GM23338 (cell line): ENCODE results near the gene VAPA. TPM values are rescaled to one million over a fixed set of nuclear protein-coding genes. Genes with fewer than 3 reads are reported as not detected.

Experiments
- ATAC-seq: fragments of 200-7000 bp; cut with Tn5 transposase; 3 replicates; pipeline ENCODE4 v1.9.1; 2020
- DNase-seq: peaks from one replicate; pipeline ENCODE4 v3.0.0-alpha.2; 2015; ENCODE audit warnings: low spot score
- H2AFZ ChIP-seq: fragments of 200-600 bp; sonication (generic); 2 replicates; pipeline ENCODE4 v1.8.0; 2016; ENCODE audit warnings: antibody characterized with exemption, mild to moderate bottlenecking, moderate library complexity
- H3F3A ChIP-seq: fragments of 200-600 bp; sonication (generic); replicated peaks from 2 replicates; pipeline ENCODE4 v1.8.0; 2017; ENCODE audit warnings: antibody characterized with exemption, mixed run types, low read depth
- H3K27ac ChIP-seq: fragments of 200-600 bp; sonication (generic); 2 replicates; pipeline ENCODE4 v1.6.1; 2016; ENCODE audit warnings: low read depth
- H3K27me3 ChIP-seq: fragments of 200-600 bp; sonication (generic); 2 replicates; pipeline ENCODE4 v1.8.0; 2016; ENCODE audit warnings: mild to moderate bottlenecking, mixed run types, moderate library complexity; ENCODE audit not compliant: insufficient read depth
- H3K36me3 ChIP-seq: fragments of 200-600 bp; sonication (generic); 2 replicates; pipeline ENCODE4 v1.8.0; 2016; ENCODE audit warnings: mild to moderate bottlenecking; ENCODE audit not compliant: insufficient read depth
- H3K4me1 ChIP-seq: fragments of 200-600 bp; sonication (generic); 2 replicates; pipeline ENCODE4 v1.8.0; 2016; ENCODE audit warnings: mild to moderate bottlenecking, moderate library complexity; ENCODE audit not compliant: insufficient read depth
- H3K4me2 ChIP-seq: fragments of 200-600 bp; sonication (generic); 2 replicates; pipeline ENCODE4 v1.7.1; 2017; ENCODE audit warnings: mixed run types
- H3K4me3 ChIP-seq: fragments of 200-600 bp; sonication (generic); 2 replicates; pipeline ENCODE4 v1.6.1; 2016; ENCODE audit warnings: mixed run types
- H3K79me2 ChIP-seq: fragments of 200-600 bp; sonication (generic); replicated peaks from 2 replicates; pipeline ENCODE4 v1.8.0; 2017; ENCODE audit warnings: mild to moderate bottlenecking; ENCODE audit not compliant: insufficient read depth
- H3K9me2 ChIP-seq: fragments of 200-600 bp; sonication (generic); 2 replicates; pipeline ENCODE4 v1.8.0; 2017; ENCODE audit not compliant: insufficient read depth
- H4K20me1 ChIP-seq: fragments of 200-600 bp; sonication (generic); replicated peaks from 2 replicates; pipeline ENCODE4 v1.8.0; 2017; ENCODE audit warnings: mild to moderate bottlenecking; ENCODE audit not compliant: insufficient read depth
- H3K27ac Mint-ChIP-seq: 2 replicates; pipeline ENCODE4 v1.8.0; 2020; ENCODE audit warnings: inconsistent platforms, mild to moderate bottlenecking, moderate library complexity, mixed read lengths
- H3K27me3 Mint-ChIP-seq: 3 replicates; pipeline ENCODE4 v1.8.0; 2022; ENCODE audit warnings: low read depth, mild to moderate bottlenecking, moderate library complexity, mixed read lengths, inconsistent platforms; ENCODE audit not compliant: insufficient read depth, poor library complexity
- H3K36me3 Mint-ChIP-seq: 3 replicates; pipeline ENCODE4 v1.8.0; 2021; ENCODE audit warnings: low read depth, mild to moderate bottlenecking, inconsistent platforms, moderate library complexity, mixed read lengths
- H3K4me1 Mint-ChIP-seq: 3 replicates; pipeline ENCODE4 v1.8.0; 2020; ENCODE audit warnings: mild to moderate bottlenecking, inconsistent platforms, mixed read lengths
- H3K4me3 Mint-ChIP-seq: 3 replicates; pipeline ENCODE4 v1.8.0; 2021; ENCODE audit warnings: moderate library complexity, mild to moderate bottlenecking, inconsistent platforms, mixed read lengths
- H3K9me3 Mint-ChIP-seq: 3 replicates; pipeline ENCODE4 v1.8.0; 2020; ENCODE audit warnings: moderate library complexity, mild to moderate bottlenecking, inconsistent platforms, mixed read lengths
- CREB1 ChIP-seq: fragments of 250-450 bp; sonication (Bioruptor Pico); IDR thresholded peaks from 2 replicates; pipeline ENCODE4 v1.5.0; 2020; ENCODE audit warnings: low read depth, mild to moderate bottlenecking, moderate library complexity
- CTCF ChIP-seq, 2 experiments: fragments of 200-600 bp in 1 of 2; sonication (generic) in 1 of 2; conservative IDR thresholded peaks; 2 replicates each; pipeline versions ENCODE4 v1.5.1 to v1.6.1; 2016 to 2017; ENCODE audit warnings: antibody characterized with exemption in 2 of 2, low read depth in 2 of 2, mild to moderate bottlenecking in 2 of 2, moderate library complexity in 1 of 2
- ETS1 ChIP-seq: IDR thresholded peaks from 2 replicates; pipeline ENCODE4 v1.6.1; 2016; ENCODE audit warnings: antibody characterized with exemption
- EZH2 ChIP-seq: fragments of 200-600 bp; sonication (generic); IDR thresholded peaks from one replicate; pipeline ENCODE4 v1.8.0; 2017; ENCODE audit warnings: antibody characterized with exemption, mild to moderate bottlenecking, low read depth; ENCODE audit not compliant: unreplicated experiment
- EZH2phosphoT487 ChIP-seq: fragments of 200-600 bp; sonication (generic); IDR thresholded peaks from one replicate; pipeline ENCODE4 v1.8.1; 2018; ENCODE audit warnings: antibody characterized with exemption; ENCODE audit not compliant: unreplicated experiment
- JUNB ChIP-seq: IDR thresholded peaks from one replicate; pipeline ENCODE4 v1.6.1; 2016; ENCODE audit warnings: antibody characterized with exemption; ENCODE audit not compliant: unreplicated experiment
- NANOG ChIP-seq: IDR thresholded peaks from 2 replicates; pipeline ENCODE4 v1.6.1; 2016; ENCODE audit warnings: antibody characterized with exemption, borderline replicate concordance
- POLR2AphosphoS5 ChIP-seq: IDR thresholded peaks from 2 replicates; pipeline ENCODE4 v1.6.1; 2016; ENCODE audit warnings: antibody characterized with exemption, low read depth
- REST ChIP-seq: IDR thresholded peaks from one replicate; pipeline ENCODE4 v1.6.1; 2018; ENCODE audit warnings: antibody characterized with exemption; ENCODE audit not compliant: unreplicated experiment
- STAT1 ChIP-seq: IDR thresholded peaks from one replicate; pipeline ENCODE4 v1.6.1; 2016; ENCODE audit warnings: antibody characterized with exemption; ENCODE audit not compliant: unreplicated experiment
- ZNF114 ChIP-seq: fragments of 250-450 bp; sonication (Bioruptor Pico); IDR thresholded peaks from 2 replicates; pipeline ENCODE4 v1.5.0; 2020; ENCODE audit warnings: mild to moderate bottlenecking, moderate library complexity
- ZNF331 ChIP-seq: fragments of 250-450 bp; sonication (Bioruptor Pico); IDR thresholded peaks from 2 replicates; pipeline ENCODE4 v1.5.0; 2020; ENCODE audit warnings: low read depth, mild to moderate bottlenecking, moderate library complexity
- ZNF462 ChIP-seq: fragments of 250-450 bp; sonication (Bioruptor Pico); IDR thresholded peaks from 2 replicates; pipeline ENCODE4 v1.5.0; 2020; ENCODE audit warnings: mild to moderate bottlenecking, moderate library complexity
- polyA plus RNA-seq: library from polyadenylated mRNA; unstranded; fragments of >200 nt; fragmentation: Nextera tagmentation; extraction: Ambion mirVana; gene quantifications from 2 replicates; pipeline ENCODE4 v1.2.1, GENCODE V29; 2016
- total RNA-seq: library from RNA; depleted of rRNA; stranded (reverse); fragments of >200 nt; shearing (Covaris generic); gene quantifications from 2 replicates; pipeline ENCODE4 v1.2.3, GENCODE V29; 2014

The VAPA gene
- total and polyA plus RNA-seq, 2 experiments from 2014 or later: 162 to 178 TPM

- no peaks in the 10 kb centered on the region for H3K27me3 Mint-ChIP-seq
- Histone ChIP-seq H3K4me1 (peaks cover 56% of the 10 kb centered on the region), H3K4me3 (no peak overlapping the region), H4K20me1 (peaks cover 30% of the 10 kb centered on the region), H3K79me2 (peaks cover 100% of the 10 kb centered on the region), H3K27me3 (no peaks in the 10 kb centered on the region), H3K4me2 (no peak overlapping the region), H3K27ac (no peak overlapping the region), H3K9me2 (no peaks in the 10 kb centered on the region), H3F3A (no peaks in the 10 kb centered on the region), H3K36me3 (no peaks in the 10 kb centered on the region), H2AFZ (no peak overlapping the region)
- no peak for TF ChIP-seq ZNF462 (CRISPR knock-in tag)
- TF ChIP-seq STAT1: no peak
- no peak for TF ChIP-seq ETS1
- TF ChIP-seq ZNF114 (CRISPR knock-in tag): no peak
- no peak for TF ChIP-seq ZNF331
- no peak for TF ChIP-seq CTCF (conservative IDR thresholded peaks at IDR 0.05; ENCODE audit: low read depth in 2 of 2)
- no peak for TF ChIP-seq REST
- TF ChIP-seq NANOG: no peak
- TF ChIP-seq CREB1 (CRISPR knock-in tag): no peak
- no peak for TF ChIP-seq EZH2
- TF ChIP-seq JUNB: no peak
- no peak for TF ChIP-seq POLR2AphosphoS5
- TF ChIP-seq EZH2phosphoT487: no peak
- peaks cover 44% of the 10 kb centered on the region for H3K4me1 Mint-ChIP-seq
- ATAC-seq (no peak), DNase-seq (no peak)
- no peak overlapping the region for H3K27ac Mint-ChIP-seq
- H3K4me3 Mint-ChIP-seq: no peak overlapping the region
- no peaks in the 10 kb centered on the region for H3K9me3 Mint-ChIP-seq
- H3K36me3 Mint-ChIP-seq: no peaks in the 10 kb centered on the region
These were observed 10.6 kb downstream of the VAPA start for GRCh38 chr18:9924371-9924943.
